Measurements from ENCODE around the gene SLC2A11. TPM values are rescaled to one million over a fixed set of nuclear protein-coding genes. Genes with fewer than 3 reads are reported as not detected.

Gene SLC2A11
- polyA plus RNA-seq, 3 donors = 1.3 to 3.3 (median 2.5) TPM

- H3K27ac ChIP-seq (ENCODE audit: low read depth in 1 of 2, low read length in 2 of 2) = no peak overlapping the region
- no peak for DNase-seq
- no peaks in the 10 kb centered on the region for H3K27me3 ChIP-seq (ENCODE audit: control insufficient read depth in 2 of 2, insufficient read depth in 2 of 2, low read length in 2 of 2)
- H3K36me3 ChIP-seq (replicated peaks in 1 of 2; ENCODE audit: control insufficient read depth in 1 of 2, insufficient read depth in 2 of 2, low read length in 2 of 2) = no peaks in the 10 kb centered on the region
- TF ChIP-seq CTCF (IDR thresholded peaks at IDR 0.05) = no peak
- H3K4me3 ChIP-seq (replicated peaks in 1 of 3; ENCODE audit: low read depth in 2 of 3, low read length in 3 of 3) = no peak overlapping the region
- H3K4me3 Mint-ChIP-seq = no peak overlapping the region
- H3K9me3 Mint-ChIP-seq = peaks cover 0 to 1% (median 0%) of the 10 kb centered on the region in 7 donors
- no peaks in the 10 kb centered on the region for H3K79me2 ChIP-seq (ENCODE audit: insufficient read depth, low read length)
- no peaks in the 10 kb centered on the region for H4K20me1 ChIP-seq (ENCODE audit: insufficient read depth, low read length)
- intact Hi-C loops (cut with micrococcal nuclease) = no loop called here
- peaks cover 0 to 15% of the 10 kb centered on the region in 2 donors for H3K36me3 Mint-ChIP-seq
- no peak overlapping the region for H2AFZ ChIP-seq (ENCODE audit: insufficient read depth, low read depth, low read length, poor library complexity, severe bottlenecking)
- 100% methylated on average over 2 of the region's 11 CpGs for WGBS (ENCODE audit: insufficient coverage)
- peaks cover 7 to 10% of the 10 kb centered on the region in 2 donors for H3K4me1 ChIP-seq (ENCODE audit: control insufficient read depth in 1 of 2, insufficient read depth in 2 of 2, low read length in 2 of 2)
- no peak overlapping the region for H3K4me2 ChIP-seq (replicated peaks; ENCODE audit: extremely low read depth, low read length, poor library complexity, severe bottlenecking)
- H3K9ac ChIP-seq (ENCODE audit: insufficient read depth, low read length, poor library complexity, severe bottlenecking) = no peak overlapping the region
- no peak overlapping the region for H3K27ac Mint-ChIP-seq
- H3K9me3 ChIP-seq (replicated peaks in 1 of 2; ENCODE audit: control insufficient read depth in 1 of 2, insufficient read depth in 1 of 2, low read length in 2 of 2) = no peaks in the 10 kb centered on the region
- H3K4me1 Mint-ChIP-seq = peaks cover 9% of the 10 kb centered on the region
- H3K27me3 Mint-ChIP-seq (ENCODE audit: low read depth in 3 of 3) = peaks cover 0 to 7% (median 1%) of the 10 kb centered on the region in 3 donors
These were observed 51.0 kb downstream of the SLC2A11 start for GRCh38 chr22:23908587-23909205.

- H3K27ac Mint-ChIP-seq = no peak overlapping the region
- no peaks in the 10 kb centered on the region for H3K79me2 ChIP-seq (ENCODE audit: insufficient read depth, low read length)
- H3K4me1 ChIP-seq (ENCODE audit: control insufficient read depth in 1 of 2, insufficient read depth in 2 of 2, low read length in 2 of 2) = peaks cover 7 to 14% of the 10 kb centered on the region in 2 donors
- peaks cover 0 to 1% (median 0%) of the 10 kb centered on the region in 7 donors for H3K9me3 Mint-ChIP-seq
- H2AFZ ChIP-seq (ENCODE audit: insufficient read depth, low read depth, low read length, poor library complexity, severe bottlenecking) = no peak overlapping the region
- H3K4me3 Mint-ChIP-seq = no peak overlapping the region
- no peak overlapping the region for H3K9ac ChIP-seq (ENCODE audit: insufficient read depth, low read length, poor library complexity, severe bottlenecking)
- H3K4me3 ChIP-seq (replicated peaks in 1 of 3; ENCODE audit: low read depth in 2 of 3, low read length in 3 of 3) = no peak overlapping the region
- no peak for DNase-seq
- TF ChIP-seq CTCF (IDR thresholded peaks at IDR 0.05) = no peak
- H3K27ac ChIP-seq (ENCODE audit: low read depth in 1 of 2, low read length in 2 of 2) = no peak overlapping the region
- H3K36me3 ChIP-seq (replicated peaks in 1 of 2; ENCODE audit: control insufficient read depth in 1 of 2, insufficient read depth in 2 of 2, low read length in 2 of 2) = no peaks in the 10 kb centered on the region
- intact Hi-C loops (cut with micrococcal nuclease) = no loop called here
- peaks cover 0 to 7% (median 1%) of the 10 kb centered on the region in 3 donors for H3K27me3 Mint-ChIP-seq (ENCODE audit: low read depth in 3 of 3)
- H3K9me3 ChIP-seq (replicated peaks in 1 of 2; ENCODE audit: control insufficient read depth in 1 of 2, insufficient read depth in 1 of 2, low read length in 2 of 2) = no peaks in the 10 kb centered on the region
- no peak overlapping the region for H3K4me2 ChIP-seq (replicated peaks; ENCODE audit: extremely low read depth, low read length, poor library complexity, severe bottlenecking)
- peaks cover 10% of the 10 kb centered on the region for H3K4me1 Mint-ChIP-seq
- 43% methylated on average over 3 of the region's 6 CpGs for whole genome bisulfite sequencing (ENCODE audit: insufficient coverage)
- H4K20me1 ChIP-seq (ENCODE audit: insufficient read depth, low read length) = no peaks in the 10 kb centered on the region
- H3K27me3 ChIP-seq (ENCODE audit: control insufficient read depth in 2 of 2, insufficient read depth in 2 of 2, low read length in 2 of 2) = no peaks in the 10 kb centered on the region
- peaks cover 0 to 15% of the 10 kb centered on the region in 2 donors for H3K36me3 Mint-ChIP-seq
These were observed 51.7 kb downstream of the SLC2A11 start for GRCh38 chr22:23909296-23909898.

Data from CD14-positive monocyte (primary cell).